ENCODE measurements around the gene C1orf159. TPM values are rescaled to one million over a fixed set of nuclear protein-coding genes. Genes with fewer than 3 reads are reported as not detected.
A peak's percentile ranks its signal among the peaks of the same experiment; 100 is the strongest.
"Not testable (repeated sequence)": the region's sequence is repeated elsewhere in the genome, so short reads cannot be mapped to it uniquely, and the experiment has no call there.

Gene C1orf159
- total and polyA plus RNA-seq, 2 experiments from 2014 or later = 7.1 to 25.1 TPM

GRCh38 chr1:1059494-1060280 lies 56.2 kb downstream of the C1orf159 start:
- Histone ChIP-seq H3K4me1 (ENCODE audit: insufficient read depth) (peaks cover 24% of the 10 kb centered on the region), H3K9me2 (replicated peaks; ENCODE audit: insufficient read depth) (no peaks in the 10 kb centered on the region), H3K4me2 (peak overlapping the region; percentile 97), H2AFZ (peak overlapping the region; percentile 78), H3K27ac (no peak overlapping the region), H3K4me3 (peak overlapping the region; percentile 65), H3K79me2 (no peaks in the 10 kb centered on the region), H3K9me3 (ENCODE audit: low read depth) (no peaks in the 10 kb centered on the region), H3K36me3 (replicated peaks; ENCODE audit: insufficient read depth, low read depth) (no peaks in the 10 kb centered on the region), H3K27me3 (peaks cover 30% of the 10 kb centered on the region), H4K20me1 (ENCODE audit: insufficient read depth, poor library complexity, severe bottlenecking) (no peaks in the 10 kb centered on the region)
- TF ChIP-seq EZH2phosphoT487 (IDR thresholded peaks at IDR 0.05; ENCODE audit: low read depth, severe bottlenecking, unreplicated experiment) = no peak
- TF ChIP-seq EZH2 (IDR thresholded peaks at IDR 0.05; ENCODE audit: borderline replicate concordance) = no peak
- TF ChIP-seq CTCF (IDR thresholded peaks at IDR 0.05; ENCODE audit: poor library complexity) = no peak
- DNase-seq (ENCODE audit: low spot score) = peak; percentile 94
- WGBS (ENCODE audit: low lambda C conversion rate, missing lambda C conversion rate) = 12% methylated on average over 42 of the region's 69 CpGs

GRCh38 chr1:1058921-1059493 lies 56.9 kb downstream of the C1orf159 start:
- peak; percentile 60 for DNase-seq (ENCODE audit: low spot score)
- H3K36me3 ChIP-seq (replicated peaks; ENCODE audit: insufficient read depth, low read depth) = no peaks in the 10 kb centered on the region
- no peaks in the 10 kb centered on the region for H4K20me1 ChIP-seq (ENCODE audit: insufficient read depth, poor library complexity, severe bottlenecking)
- H3K27me3 ChIP-seq = peaks cover 30% of the 10 kb centered on the region
- H3K27ac ChIP-seq = no peak overlapping the region
- peak overlapping the region; percentile 97 for H3K4me2 ChIP-seq
- no peaks in the 10 kb centered on the region for H3K9me2 ChIP-seq (replicated peaks; ENCODE audit: insufficient read depth)
- no peaks in the 10 kb centered on the region for H3K79me2 ChIP-seq
- peak overlapping the region; percentile 78 for H2AFZ ChIP-seq
- H3K9me3 ChIP-seq (ENCODE audit: low read depth) = no peaks in the 10 kb centered on the region
- H3K4me1 ChIP-seq (ENCODE audit: insufficient read depth) = peaks cover 20% of the 10 kb centered on the region
- 4% methylated on average over 20 of the region's 48 CpGs for WGBS (ENCODE audit: low lambda C conversion rate, missing lambda C conversion rate)
- H3K4me3 ChIP-seq = peak overlapping the region; percentile 65
- TF ChIP-seq EZH2 (IDR thresholded peaks at IDR 0.05; ENCODE audit: borderline replicate concordance) = no peak
- TF ChIP-seq CTCF (IDR thresholded peaks at IDR 0.05; ENCODE audit: poor library complexity) = peak; percentile 47
- TF ChIP-seq EZH2phosphoT487 (IDR thresholded peaks at IDR 0.05; ENCODE audit: low read depth, severe bottlenecking, unreplicated experiment) = no peak

GRCh38 chr1:1058088-1058905 lies 57.6 kb downstream of the C1orf159 start:
- no peak overlapping the region for H3K27ac ChIP-seq
- no peaks in the 10 kb centered on the region for H3K9me3 ChIP-seq (ENCODE audit: low read depth)
- H3K36me3 ChIP-seq (replicated peaks; ENCODE audit: insufficient read depth, low read depth) = no peaks in the 10 kb centered on the region
- peaks cover 30% of the 10 kb centered on the region for H3K27me3 ChIP-seq
- TF ChIP-seq EZH2 (IDR thresholded peaks at IDR 0.05; ENCODE audit: borderline replicate concordance) = no peak
- no peak for TF ChIP-seq CTCF (IDR thresholded peaks at IDR 0.05; ENCODE audit: poor library complexity)
- no peak for DNase-seq (ENCODE audit: low spot score)
- no peak overlapping the region for H2AFZ ChIP-seq
- H3K4me1 ChIP-seq (ENCODE audit: insufficient read depth) = peaks cover 16% of the 10 kb centered on the region
- H3K9me2 ChIP-seq (replicated peaks; ENCODE audit: insufficient read depth) = no peaks in the 10 kb centered on the region
- no peak overlapping the region for H3K4me3 ChIP-seq
- WGBS (ENCODE audit: low lambda C conversion rate, missing lambda C conversion rate) = 47% methylated on average over 13 of the region's 24 CpGs
- peak overlapping the region; percentile 97 for H3K4me2 ChIP-seq
- H3K79me2 ChIP-seq = no peaks in the 10 kb centered on the region
- no peaks in the 10 kb centered on the region for H4K20me1 ChIP-seq (ENCODE audit: insufficient read depth, poor library complexity, severe bottlenecking)

- not testable (repeated sequence) for H3K79me2 ChIP-seq; H3K4me3 ChIP-seq; DNase-seq (ENCODE audit: low spot score); H3K36me3 ChIP-seq (replicated peaks; ENCODE audit: insufficient read depth, low read depth); H3K4me2 ChIP-seq; H3K27ac ChIP-seq; H3K9me2 ChIP-seq (replicated peaks; ENCODE audit: insufficient read depth); H2AFZ ChIP-seq; H4K20me1 ChIP-seq (ENCODE audit: insufficient read depth, poor library complexity, severe bottlenecking); H3K9me3 ChIP-seq (ENCODE audit: low read depth)
- Histone ChIP-seq H3K27me3 (peaks cover 30% of the 10 kb centered on the region), H3K4me1 (ENCODE audit: insufficient read depth) (peaks cover 16% of the 10 kb centered on the region)
- 75% methylated on average over 15 of the region's 15 CpGs for WGBS (ENCODE audit: low lambda C conversion rate, missing lambda C conversion rate)
These were observed 58.2 kb downstream of the C1orf159 start for GRCh38 chr1:1057769-1058087.
